NCI-H69 (cell line): ENCODE measurements around the gene WWP2.

Experiments
- DNase-seq: peaks from one replicate; lab custom pipeline; 2025; lab: John Stamatoyannopoulos, UW

WWP2 gene

DNA sequence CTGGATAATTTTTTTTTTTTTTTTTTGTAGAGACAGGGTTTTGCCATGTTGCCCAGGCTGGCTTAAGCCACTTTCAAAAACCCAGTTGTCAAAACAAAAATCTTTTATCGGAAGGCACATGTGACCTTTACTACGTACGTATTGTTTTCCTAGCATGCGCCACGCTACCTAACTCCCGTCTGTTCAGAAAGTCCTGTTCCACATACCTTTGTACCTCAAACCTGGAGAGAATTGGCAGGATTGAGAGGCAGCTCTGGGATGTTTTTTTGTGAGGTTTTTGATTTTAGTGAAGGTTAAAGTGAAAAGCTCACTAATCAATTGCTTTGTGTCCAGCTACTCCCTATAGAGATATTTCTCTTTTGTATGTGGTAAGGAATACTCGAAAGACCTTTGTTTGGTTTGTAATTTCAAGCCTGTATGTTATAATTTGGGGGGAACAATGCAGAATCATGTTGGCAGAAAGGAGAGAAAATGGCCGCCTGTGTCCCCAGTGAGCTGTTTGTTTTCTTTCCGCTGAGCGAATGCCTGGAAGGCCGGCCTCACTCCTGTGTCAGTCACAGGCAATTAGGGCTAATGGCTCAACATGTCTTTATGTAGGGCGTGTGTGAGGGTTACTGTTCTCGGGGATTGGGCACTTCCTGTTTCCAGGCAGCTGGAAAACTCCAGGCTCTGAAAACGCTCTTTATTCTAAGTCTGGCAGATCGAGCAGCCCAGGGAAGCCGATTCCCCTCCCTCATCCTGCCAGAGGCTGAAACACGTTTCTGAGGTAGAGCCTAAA lies 128.2 kb downstream of the WWP2 start:
- DNase-seq = peak; percentile 95

DNA sequence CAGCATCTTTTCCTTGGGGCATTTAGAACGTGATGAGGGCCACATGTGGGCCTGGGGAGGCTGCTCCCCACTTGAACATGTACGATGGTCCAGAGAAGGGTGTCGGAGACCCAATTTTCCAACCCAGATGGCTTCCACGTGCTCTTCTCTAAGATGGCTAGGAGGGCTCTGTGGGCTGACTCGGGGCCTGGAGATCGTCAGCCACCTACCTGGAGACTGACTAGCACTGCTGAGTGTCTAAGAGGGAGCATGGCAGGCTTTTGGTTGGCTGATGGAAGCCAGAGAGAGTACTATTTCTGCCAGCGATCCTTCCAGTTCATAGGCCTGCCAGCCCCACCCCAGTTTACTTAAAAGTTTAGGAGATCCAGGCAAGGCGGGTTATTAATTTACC lies 128.8 kb downstream of the WWP2 start:
- peak; percentile 66 for DNase-seq

DNA sequence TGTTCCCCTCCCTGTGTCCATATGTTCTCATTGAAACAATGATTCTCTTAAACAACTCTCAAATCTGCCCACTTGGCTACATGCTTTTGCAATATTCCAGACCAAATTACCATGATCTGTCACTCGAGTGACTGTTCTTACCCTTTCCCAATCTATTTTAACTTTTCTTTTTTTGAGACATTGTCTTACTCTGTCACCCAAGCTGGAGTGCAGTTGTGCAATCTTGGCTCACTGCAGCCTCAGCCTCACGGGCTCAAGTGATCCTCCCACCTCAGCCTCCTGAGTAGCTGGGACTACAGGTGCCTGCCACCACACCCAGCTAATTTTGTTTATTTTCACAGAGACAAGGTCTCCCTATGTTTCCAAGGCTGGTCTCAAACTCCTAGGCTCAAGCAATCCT lies 130.2 kb downstream of the WWP2 start:
- no peak for DNase-seq

DNA sequence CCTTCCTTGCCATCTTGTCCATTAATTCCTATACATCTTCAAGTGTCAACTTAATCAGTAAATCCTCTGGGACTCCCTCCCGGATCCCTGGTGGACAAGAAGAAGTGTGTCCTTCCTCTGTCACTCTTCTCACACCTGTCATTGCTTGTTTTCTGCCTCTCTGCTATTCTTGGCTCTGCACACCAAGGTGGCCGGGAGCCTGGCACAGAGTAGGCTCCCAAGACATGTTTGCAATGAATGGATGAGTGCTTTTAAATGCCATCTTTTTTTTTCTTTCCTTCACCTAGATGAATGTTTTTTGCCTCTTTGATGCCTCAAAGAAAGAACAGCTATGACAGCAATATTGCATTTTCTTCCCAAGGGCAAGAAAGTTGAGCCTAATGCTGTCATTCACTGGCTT lies 131.0 kb downstream of the WWP2 start:
- no peak for DNase-seq

DNA sequence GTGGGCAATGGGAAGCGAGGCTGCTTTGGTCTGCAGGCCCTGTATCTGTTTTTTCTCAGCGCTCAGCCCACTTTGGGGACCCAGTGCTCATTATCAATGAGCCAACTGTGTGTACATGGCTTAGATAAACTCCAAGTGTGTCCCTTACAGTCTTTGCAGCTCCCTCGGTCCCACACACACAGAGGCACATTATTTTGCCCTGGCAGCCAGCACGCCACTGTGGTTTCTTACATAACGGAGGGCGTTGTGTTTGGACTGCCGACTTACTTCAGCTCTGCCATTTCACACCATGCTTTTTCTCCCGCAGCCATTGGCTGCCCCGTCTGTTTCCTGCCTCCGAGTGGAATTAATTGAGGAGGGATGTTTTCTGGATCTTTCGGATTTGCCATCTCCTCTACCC lies 132.5 kb downstream of the WWP2 start:
- no peak for DNase-seq

DNA sequence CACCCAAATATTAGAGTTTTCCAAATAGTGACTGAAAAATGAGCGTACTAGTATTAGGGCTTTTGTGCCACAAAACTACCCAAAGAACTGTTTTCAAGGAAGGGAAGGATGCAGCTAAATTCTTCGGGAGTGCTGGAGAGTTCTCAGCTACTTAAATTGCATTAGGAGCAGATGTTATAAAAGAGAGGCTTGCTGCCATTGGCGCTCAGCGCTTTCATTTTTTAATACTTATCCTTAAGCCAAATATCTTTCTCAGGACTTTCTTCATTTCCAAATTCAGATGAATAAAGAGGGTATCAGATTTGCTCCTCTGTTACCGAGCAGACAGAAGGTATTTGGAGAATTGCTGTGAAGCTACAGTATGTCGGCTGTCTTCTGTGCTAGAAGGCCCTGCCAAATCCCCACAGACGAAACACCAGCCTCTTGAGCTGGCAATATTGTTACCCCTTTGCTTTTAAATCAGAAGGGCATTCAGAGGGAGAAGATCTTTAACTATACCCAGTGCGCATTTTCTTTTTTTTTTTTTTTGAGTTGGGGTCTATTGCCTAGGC lies 141.8 kb downstream of the WWP2 start:
- DNase-seq = no peak

DNA sequence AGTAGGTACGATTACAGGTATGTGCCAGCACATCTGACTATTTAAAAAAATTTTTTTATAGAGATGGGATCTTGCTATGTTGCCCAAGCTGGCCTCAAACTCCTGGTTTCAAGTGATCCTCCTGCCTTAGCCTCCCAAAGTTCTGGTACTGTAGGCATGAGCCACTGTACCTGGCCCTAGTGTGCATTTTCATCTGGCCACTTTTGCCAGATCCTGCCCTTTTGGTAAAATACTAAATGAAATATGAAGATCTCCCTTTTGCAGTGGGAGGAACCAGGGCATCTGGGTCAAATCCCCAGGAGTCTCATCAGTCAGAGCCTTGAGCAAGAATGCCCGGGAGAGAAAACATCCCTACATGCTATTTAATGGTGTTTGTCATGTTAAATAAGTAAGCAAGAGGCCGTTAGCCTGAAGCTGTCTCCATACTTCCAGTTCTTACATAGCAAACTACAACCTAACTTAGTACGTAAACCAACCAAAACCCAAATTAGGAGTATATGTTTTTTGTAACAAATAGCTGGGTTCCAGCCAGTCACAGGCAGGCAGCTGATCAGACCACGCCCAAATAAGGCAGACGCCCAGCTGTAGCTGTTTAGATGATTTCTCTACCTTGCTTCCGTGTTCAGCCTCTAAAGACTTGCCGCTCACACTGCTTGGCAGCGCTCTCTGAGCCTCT lies 142.5 kb downstream of the WWP2 start:
- DNase-seq = peak; percentile 54

DNA sequence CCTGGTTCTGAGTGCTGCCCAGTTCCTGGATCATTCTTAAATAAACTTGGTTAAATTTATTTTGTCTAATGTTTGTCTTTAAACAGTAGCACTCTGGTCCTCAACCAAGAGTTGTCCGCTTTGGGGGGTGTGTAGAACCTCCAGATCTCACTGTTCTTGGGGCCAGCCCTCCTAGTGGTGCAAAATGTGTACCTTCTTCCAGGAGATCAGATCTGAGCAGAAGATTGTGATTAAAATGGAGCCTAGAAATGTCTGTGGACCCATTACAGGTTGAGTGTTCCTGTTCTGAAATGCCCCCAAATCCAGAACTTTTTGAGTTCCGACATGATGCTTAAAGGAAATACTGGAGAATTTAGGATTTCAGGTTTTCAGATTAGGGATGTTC lies 143.0 kb downstream of the WWP2 start:
- no peak for DNase-seq

DNA sequence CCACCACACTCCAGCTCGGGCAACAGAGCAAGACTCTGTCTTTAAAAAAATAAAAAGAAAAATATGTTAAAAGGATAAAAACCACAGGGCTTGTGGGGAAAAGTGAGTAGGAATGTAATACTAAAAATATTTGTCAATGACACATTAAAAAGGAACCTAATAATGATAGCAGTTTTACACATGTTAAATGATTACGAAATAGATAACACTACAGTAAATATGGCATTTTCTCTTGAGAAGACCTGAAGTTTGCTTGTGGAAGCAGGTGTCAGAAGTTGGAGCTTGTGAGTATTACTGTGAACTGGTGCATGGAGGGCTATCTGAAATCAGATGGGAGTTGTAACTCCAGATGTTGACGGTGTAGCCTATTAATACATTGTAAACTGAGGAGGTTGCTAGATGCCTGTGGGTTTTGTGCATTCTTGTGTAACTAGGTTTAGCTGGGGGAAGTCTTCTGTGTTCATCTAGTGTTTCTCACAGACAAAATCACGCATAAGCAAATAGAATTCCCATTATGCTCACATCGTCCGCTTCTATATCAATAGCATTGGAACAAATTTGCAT lies 144.8 kb downstream of the WWP2 start:
- no peak for DNase-seq

DNA sequence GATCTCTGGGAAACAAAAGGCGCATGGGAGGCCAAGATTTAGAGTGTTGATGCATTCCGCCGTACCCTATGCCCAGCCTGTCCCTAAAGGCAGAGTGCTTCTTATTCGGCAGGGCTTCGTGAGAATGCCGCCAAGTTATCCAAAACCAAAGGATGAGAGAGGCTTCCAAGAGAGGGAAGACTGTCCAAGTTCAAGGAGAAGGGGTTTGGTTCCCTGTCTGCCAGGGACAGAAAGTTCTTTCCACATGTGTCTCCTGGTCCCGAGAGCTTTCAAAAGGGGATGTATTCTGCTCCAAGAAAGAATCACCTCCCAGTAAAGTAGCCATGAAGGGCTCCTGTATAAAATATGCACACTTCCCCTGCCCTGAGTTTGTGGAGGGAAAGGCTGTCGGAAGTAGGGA lies 146.9 kb downstream of the WWP2 start:
- DNase-seq = no peak

DNA sequence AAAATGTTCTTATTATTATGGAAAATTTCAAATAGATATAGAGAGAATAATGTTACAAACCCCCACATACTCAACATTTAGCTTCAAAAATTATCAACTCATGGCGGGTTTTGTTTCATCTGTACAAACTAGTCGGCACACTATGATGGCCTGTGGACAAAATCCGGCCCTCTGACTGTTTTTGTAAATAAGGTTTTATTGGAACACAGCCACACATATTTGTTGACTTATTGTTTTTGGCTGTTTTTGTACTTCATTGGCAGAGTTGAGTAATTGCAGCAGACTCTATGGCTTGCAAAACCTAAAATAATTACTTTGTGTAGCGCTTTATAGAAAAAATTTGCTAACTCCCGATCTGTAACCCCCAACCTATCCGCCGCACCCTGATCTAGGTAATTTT lies 147.6 kb downstream of the WWP2 start:
- no peak for DNase-seq

DNA sequence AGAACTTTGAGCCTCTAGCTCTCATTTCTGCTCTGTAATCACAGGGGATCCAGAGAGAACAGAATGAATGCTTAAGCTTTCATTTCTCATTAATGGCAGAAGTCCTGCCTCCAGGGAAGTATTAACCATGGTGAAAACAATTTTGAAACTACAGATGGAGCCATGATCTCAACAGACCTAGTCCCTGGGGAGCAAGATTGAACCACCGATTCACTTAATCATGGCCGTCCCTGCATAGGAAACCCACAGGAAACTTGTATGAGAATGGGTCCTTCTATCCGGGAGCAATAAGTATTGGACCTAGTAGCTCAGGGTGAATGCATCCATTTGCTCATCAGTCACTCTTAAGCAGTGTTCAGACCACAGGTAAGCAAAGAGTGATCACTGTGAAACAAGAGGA lies 148.8 kb downstream of the WWP2 start:
- no peak for DNase-seq

DNA sequence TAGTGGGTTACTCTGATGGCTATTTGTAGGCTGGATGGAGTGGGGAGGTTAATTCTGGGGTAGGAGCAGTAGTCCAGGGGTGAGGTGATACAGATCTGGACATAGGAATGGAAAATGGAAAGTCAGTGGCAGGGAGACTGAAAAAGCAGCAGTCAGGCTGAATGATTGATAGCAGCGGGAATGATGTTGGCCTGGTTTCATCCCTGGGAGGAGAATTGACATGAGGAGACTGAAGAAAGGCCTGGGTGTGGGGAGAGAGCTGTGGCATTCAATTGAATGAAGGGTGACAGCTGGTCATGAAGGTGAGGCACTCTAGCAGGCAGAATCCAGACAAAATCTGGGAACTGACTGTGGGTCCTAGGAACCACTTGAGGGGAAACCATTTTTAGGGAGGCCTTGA lies 154.3 kb downstream of the WWP2 start:
- no peak for DNase-seq

DNA sequence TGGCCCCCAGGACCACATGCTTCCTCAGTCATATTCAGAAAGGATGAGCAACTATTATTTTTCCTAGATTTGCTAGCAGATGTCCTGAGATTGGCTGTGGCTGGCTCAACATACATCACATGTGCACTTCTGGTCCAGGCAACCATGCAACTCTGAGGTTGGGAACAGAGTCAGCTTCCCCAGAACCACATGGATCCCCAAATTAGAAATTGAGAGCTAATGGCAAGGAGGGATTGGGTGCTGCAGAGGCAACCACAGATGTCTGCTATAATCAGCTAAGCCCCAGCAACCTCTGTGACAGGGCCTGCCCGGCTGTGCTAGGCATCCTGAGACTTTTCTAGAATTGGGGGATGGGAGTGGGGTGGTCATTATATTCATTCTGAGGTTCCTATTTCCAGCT lies 155.2 kb downstream of the WWP2 start:
- DNase-seq = no peak

DNA sequence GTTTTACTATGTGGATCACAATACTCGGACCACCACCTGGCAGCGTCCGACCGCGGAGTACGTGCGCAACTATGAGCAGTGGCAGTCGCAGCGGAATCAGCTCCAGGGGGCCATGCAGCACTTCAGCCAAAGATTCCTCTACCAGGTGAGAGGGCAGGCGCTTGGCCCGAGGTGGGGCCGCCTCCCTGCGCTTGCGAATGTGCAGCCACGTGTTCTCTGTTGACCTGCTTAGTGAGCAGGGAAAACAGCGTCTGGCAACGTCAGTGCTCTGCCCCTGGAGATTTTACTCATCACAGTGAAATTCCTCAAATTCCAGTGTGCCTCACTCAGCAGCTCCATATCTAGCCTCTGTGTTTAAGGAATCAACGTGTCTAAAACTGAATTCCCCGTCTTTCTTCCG lies 155.6 kb downstream of the WWP2 start:
- no peak for DNase-seq

DNA sequence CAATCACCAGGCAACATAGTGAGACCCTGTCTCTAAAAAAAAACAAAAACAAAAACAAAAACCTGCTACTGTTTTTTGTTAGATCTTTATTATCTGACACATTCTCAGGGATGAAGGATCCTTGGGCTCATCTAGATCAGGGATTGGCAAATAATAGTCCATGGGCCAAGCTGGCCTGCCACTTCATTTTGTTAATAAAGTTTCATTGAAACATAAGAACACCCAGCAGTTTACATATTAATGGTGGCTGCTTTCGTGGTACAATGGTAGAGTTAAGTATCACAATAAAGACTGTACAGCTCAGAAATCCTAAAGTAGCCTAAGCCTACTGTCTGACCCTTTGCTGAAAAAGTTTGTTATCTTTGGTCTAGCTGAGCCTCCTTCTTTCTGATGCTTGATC lies 156.1 kb downstream of the WWP2 start:
- DNase-seq = no peak

DNA sequence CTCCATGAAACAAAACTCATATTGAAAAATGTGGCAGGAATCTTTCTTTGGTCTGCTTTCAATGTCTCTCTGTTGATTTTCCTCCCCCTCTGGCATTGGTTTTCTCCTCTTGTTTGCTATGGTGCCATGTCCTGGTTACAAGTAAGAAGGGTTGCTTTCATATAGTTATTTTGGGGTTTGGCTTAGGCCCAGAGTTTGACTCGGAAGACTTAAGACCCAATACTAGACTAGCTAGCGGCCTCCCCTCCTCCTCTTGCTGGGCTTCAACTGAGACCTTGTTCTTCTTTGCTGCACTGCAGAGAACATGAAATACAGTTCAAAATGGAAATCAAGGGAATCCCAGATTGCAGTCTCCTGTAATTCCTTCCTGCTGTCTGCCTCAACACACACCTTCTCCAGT lies 159.0 kb downstream of the WWP2 start:
- DNase-seq = no peak

DNA sequence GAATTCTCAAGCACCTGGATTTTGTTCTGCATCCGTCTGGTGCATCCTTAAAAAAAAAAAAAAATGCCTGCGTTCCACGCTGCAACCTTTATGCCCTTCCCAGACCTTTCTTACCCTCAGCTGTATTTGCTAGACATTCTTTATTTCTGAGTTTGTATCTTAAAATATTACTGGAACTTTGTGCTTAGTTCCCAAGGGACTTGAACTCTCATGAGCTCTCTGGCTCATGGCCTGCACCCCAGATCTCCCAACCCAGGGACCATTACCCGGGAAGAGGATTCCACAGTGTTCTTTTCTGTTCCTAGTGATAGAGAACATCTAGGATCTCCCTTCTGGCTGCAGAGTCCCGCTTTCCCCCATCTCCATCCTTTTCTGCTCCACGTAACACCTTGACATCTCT lies 160.1 kb downstream of the WWP2 start:
- DNase-seq = no peak

DNA sequence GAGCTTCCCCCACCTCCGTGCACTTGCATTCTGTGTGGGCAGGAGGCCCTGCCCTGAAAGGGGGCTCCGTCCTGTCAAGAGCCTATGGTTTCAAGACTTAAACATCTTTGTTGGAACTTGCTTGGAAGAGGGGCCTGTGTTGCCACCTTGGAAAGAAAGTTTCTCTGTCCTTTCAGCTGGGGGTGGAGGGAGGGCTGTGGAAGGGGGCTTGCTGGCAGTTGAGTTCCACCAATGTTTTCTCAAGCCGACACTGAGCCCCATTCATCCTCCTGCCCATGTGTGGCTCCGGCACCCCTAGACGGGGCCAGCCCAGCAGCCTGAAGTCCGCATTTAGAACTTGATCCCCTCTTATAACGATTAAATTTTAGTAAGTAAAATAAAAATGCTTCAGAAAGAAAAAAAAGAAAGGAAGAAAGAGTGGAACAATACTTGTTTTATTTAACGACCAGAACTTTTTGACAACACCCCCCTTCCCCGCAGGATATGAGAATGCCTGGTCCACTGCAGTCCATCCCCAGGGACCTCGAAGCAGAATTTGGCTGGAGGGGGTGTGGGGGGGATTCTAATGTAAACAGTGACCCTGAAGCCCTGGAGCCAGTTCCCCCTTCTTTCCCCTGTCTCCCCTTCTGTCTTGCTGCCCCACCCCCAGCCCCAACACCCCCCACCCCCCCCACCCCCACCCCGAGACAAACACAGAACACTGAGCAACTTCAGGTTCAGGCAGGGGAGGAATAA lies 162.1 kb downstream of the WWP2 start:
- DNase-seq = no peak

DNA sequence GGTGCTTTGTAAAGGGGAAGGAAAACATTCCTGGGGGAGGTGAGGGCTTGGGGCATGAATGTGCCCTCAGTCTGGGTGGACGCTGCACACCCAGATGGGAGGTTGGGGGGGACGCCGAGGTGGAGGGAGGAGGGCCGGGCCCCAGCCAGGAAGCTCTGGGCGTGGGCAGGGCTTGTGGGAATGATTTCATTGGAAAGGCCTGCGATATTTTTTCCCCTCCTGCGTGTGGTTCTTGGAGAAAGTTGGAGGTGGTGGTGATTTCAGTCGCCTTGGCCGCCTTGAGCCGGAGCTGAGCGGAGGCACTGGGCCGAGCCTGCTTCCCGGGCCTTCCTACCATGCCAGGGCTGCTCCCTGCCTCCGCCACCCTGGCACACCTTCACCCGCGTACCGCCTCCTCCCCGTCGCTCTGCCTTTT lies 162.7 kb downstream of the WWP2 start:
- no peak for DNase-seq

DNA sequence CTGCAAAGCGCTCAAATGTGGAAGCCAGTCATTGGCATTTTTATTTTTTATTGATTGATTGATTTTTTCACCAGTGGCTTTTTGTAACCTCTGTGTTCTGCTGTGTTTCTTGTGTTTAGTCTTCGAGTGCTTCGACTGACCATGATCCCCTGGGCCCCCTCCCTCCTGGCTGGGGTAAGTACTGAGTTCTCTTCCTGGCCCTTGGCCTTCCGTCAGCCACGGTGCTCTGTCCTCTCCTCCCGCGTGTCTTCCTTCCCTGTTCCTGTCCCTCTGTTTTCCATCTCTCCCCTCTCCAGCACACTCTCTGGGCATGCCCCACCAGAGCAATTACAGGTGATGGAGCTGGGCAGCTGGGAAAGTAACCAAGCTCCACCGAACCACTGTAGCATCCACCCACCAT lies 163.2 kb downstream of the WWP2 start:
- DNase-seq = no peak

DNA sequence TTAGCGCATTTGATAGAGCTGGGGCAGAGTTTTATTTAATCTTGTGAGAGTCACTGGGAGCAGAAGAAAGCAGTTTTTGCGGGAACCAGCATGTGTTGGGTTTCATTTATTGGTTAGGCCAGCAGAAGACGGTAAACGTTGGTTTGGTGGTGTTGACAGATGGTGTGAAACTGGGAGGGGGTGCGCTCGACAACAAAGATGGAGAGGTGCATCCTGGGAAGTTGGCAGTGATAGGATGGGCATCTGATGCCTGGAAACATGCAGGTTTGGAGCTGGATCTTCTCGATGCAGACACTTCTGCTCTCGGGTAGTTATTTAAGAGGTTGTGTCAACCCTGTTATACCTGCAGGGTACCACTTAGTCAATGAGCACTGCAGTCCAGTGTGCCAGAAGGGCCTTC lies 164.1 kb downstream of the WWP2 start:
- DNase-seq = no peak
